ENCODE results near the gene YPEL2. TPM values are rescaled to one million over a fixed set of nuclear protein-coding genes. Genes with fewer than 3 reads are reported as not detected.

Gene YPEL2
- total RNA-seq, 1 donor, result 7.8 TPM

DNA sequence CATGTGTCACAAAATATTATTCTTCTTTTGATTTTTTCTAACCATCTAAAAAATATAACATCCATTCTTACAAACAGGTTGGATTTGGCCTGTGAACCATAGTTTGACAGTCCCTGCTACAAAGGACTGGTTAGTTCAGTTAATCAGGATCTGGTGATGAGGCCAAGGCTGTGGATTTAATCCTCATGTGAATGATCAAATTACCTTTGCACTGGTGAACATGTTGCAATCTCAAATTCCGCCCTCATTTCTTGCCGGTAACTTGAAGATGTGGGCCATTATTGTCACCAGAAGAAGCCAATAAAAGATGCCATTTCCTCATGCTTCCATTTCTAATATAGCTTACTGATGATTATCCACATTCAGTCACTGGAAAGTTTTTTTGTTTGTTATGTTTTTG is 35.3 kb upstream of the YPEL2 start:
- TF ChIP-seq, protein P1, sequence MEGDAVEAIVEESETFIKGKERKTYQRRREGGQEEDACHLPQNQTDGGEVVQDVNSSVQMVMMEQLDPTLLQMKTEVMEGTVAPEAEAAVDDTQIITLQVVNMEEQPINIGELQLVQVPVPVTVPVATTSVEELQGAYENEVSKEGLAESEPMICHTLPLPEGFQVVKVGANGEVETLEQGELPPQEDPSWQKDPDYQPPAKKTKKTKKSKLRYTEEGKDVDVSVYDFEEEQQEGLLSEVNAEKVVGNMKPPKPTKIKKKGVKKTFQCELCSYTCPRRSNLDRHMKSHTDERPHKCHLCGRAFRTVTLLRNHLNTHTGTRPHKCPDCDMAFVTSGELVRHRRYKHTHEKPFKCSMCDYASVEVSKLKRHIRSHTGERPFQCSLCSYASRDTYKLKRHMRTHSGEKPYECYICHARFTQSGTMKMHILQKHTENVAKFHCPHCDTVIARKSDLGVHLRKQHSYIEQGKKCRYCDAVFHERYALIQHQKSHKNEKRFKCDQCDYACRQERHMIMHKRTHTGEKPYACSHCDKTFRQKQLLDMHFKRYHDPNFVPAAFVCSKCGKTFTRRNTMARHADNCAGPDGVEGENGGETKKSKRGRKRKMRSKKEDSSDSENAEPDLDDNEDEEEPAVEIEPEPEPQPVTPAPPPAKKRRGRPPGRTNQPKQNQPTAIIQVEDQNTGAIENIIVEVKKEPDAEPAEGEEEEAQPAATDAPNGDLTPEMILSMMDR (IDR thresholded peaks at IDR 0.05; ENCODE audit: insufficient read depth, low read depth, low read length), result no peak
- DNase-seq (ENCODE audit: low read depth), result no peak
- no peak overlapping the region for H3K4me3 ChIP-seq (ENCODE audit: low read depth, low read length)

DNA sequence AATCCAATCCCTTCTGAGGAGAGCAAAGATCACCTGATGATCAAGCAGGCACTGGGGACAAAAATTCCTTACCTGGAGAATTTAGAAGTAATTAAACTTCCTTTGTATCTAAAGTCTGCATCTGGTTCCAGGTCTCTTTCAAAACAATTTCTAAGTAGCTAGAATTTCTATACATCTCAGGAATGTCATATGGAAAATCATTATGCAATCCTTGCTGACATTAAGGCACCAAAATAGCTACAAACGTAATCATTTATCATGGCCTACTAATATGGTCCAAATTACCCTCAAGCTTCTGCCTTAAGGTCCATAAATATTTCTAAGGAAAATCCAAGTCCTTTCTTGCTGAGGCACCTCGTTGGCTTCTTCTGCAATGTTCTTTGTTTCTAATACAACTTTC is 32.9 kb upstream of the YPEL2 start:
- DNase-seq (ENCODE audit: low read depth), result no peak
- no peak overlapping the region for H3K4me3 ChIP-seq (ENCODE audit: low read depth, low read length)
- TF ChIP-seq, protein P1 (IDR thresholded peaks at IDR 0.05; ENCODE audit: insufficient read depth, low read depth, low read length), result no peak

DNA sequence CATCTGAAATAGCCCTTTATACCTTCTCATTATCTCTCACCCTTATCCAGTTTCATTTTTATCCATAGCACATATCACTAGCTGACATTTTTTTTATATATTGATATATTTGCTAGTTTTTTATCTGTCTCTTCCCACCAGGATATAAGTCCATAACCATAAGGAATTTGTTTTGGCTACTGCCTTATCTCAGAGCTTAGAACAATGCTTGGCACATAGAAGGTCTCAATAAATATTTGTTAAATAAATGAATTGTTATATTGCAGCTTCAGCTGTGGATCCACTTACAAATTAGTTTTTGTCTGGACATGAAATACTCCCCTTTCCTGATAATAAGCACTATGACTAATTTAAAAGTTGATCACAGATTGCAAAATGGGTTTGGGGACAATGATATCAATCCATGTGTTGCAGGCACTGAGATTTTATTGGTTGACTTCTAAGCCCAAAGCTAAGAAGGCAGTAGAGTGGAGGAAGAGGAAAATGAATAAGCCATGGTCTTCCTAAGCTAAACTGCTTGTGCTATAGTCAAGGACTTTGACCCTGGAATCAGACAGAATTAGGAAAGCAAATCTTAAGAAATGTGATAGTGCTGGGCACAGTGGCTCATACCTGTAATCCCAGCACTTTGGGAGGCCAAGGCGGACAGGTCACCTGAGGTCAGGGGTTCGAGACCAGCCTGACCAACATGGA is 31.9 kb upstream of the YPEL2 start:
- no peak overlapping the region for H3K4me3 ChIP-seq (ENCODE audit: low read depth, low read length)
- TF ChIP-seq, protein P1 (IDR thresholded peaks at IDR 0.05; ENCODE audit: insufficient read depth, low read depth, low read length), result no peak
- DNase-seq (ENCODE audit: low read depth), result no peak

DNA sequence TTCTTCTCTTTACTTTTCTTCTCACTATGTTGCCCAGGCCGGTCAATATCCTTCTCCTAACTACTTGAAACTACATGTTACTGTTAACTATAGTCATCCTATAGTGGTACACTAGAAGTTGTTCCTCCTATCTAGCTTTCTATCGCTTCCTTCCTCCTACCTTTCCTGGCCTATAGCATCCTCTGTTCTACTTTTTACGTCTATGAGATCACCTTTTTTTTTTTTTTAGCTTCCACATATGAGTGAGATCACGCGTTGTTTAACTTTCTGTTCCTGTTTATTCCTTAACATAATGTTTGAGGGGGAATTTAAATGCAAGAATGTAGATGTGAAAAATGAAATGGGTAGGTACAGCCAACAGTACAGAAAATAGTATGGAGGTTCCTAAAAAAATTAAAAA is 30.5 kb upstream of the YPEL2 start:
- no peak for DNase-seq (ENCODE audit: low read depth)
- H3K4me3 ChIP-seq (ENCODE audit: low read depth, low read length), result no peak overlapping the region
- TF ChIP-seq, protein P1 (IDR thresholded peaks at IDR 0.05; ENCODE audit: insufficient read depth, low read depth, low read length), result no peak

DNA sequence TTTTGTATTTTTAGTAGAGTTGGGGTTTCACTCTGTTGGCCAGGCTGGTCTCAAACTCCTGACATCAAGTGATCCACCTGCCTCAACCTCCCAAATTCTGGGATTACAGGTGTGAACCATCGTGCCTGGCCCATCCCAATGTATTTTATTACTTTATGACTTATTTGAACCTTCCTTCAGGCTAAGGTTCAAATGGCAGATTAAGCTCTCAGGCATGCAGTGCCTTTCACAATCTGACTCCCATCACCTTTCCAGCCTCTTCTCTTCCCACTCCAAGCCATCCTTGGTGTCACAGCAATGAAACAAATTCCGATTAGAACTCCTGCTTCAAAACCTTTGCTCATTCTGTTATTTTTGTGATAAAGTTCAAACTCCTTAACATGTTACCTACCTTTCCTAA is 26.6 kb upstream of the YPEL2 start:
- no peak overlapping the region for H3K4me3 ChIP-seq (ENCODE audit: low read depth, low read length)
- no peak for DNase-seq (ENCODE audit: low read depth)
- TF ChIP-seq, protein P1 (IDR thresholded peaks at IDR 0.05; ENCODE audit: insufficient read depth, low read depth, low read length), result no peak

DNA sequence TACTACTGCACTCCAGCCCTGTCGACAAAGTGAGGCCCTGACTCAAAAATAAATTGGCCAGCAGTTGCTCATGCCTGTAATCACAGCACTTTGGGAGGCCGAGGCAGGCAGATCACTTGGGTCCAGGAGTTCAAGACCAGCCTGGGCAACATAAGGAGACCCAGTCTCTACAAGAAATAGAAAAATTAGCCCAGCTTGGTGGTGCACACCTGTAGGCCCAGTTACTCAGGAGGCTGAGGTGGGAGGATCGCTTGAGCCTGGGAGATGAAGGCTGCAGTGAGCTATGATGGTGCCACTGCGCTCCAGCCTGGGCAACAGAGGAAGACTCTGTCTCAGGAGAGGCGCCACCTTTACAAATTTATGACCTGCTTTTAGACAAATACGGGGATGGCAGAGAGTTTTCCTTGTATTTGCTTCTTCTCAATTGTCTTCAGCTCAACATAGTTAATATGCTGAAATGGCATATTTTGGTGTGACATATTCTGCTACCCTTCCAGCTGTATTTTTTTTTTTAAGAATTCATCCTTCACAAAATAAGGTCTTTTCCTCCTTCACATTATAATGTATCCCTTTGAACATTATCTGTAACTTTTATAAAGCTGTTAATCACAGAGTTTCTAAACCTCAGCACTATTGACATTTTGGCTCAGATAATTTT is 21.1 kb upstream of the YPEL2 start:
- H3K4me3 ChIP-seq (ENCODE audit: low read depth, low read length), result no peak overlapping the region
- TF ChIP-seq, protein P1 (IDR thresholded peaks at IDR 0.05; ENCODE audit: insufficient read depth, low read depth, low read length), result no peak
- DNase-seq (ENCODE audit: low read depth), result no peak

Measured in fibroblast of villous mesenchyme (primary cell).